Neural crest cell (in vitro differentiated cells): Measurements from ENCODE around the gene CD6. TPM values are rescaled to one million over a fixed set of nuclear protein-coding genes. Genes with fewer than 3 reads are reported as not detected.

ENCODE experiments used
- DNase-seq: peaks from one replicate; pipeline ENCODE4 v3.0.0; 2021; ENCODE audit warnings: low read depth, mixed read lengths, low spot score
- H3K27ac Mint-ChIP-seq: one replicate; pipeline ENCODE4 v1.8.0; 2021; ENCODE audit warnings: mild to moderate bottlenecking, mixed read lengths; ENCODE audit not compliant: unreplicated experiment
- H3K27me3 Mint-ChIP-seq: 2 replicates; pipeline ENCODE4 v1.8.0; 2021; ENCODE audit warnings: low read depth, mild to moderate bottlenecking, mixed read lengths
- H3K36me3 Mint-ChIP-seq: 2 replicates; pipeline ENCODE4 v1.8.0; 2021; ENCODE audit warnings: low read depth, mild to moderate bottlenecking, mixed read lengths
- H3K4me1 Mint-ChIP-seq: 2 replicates; pipeline ENCODE4 v1.8.0; 2021; ENCODE audit warnings: mixed read lengths
- H3K4me3 Mint-ChIP-seq: one replicate; pipeline ENCODE4 v1.8.0; 2021; ENCODE audit warnings: mild to moderate bottlenecking, mixed read lengths
- H3K9me3 Mint-ChIP-seq: 2 replicates; pipeline ENCODE4 v1.8.0; 2021; ENCODE audit warnings: mixed read lengths
- CTCF ChIP-seq: fragments of 200-600 bp; sonication (generic); conservative IDR thresholded peaks from 2 replicates; pipeline ENCODE4 v1.5.0; 2021; ENCODE audit warnings: antibody characterized with exemption, mild to moderate bottlenecking
- total RNA-seq: library from RNA; stranded (reverse); gene quantifications from 2 replicates; pipeline ENCODE4 v1.2.1, GENCODE V29; 2021

CD6 gene
- total RNA-seq, 1 donor from 2014 or later = 0.30 TPM

GRCh38 chr11:60978546-60979380 is 7.3 kb downstream of the CD6 start:
- Mint-ChIP-seq H3K27me3 (no peaks in the 10 kb centered on the region), H3K4me1 (peaks cover 26% of the 10 kb centered on the region), H3K9me3 (no peaks in the 10 kb centered on the region), H3K27ac (no peak overlapping the region), H3K36me3 (no peaks in the 10 kb centered on the region), H3K4me3 (no peak overlapping the region)
- TF ChIP-seq CTCF = no peak
- no peak for DNase-seq

GRCh38 chr11:60981515-60981914 is 10.0 kb downstream of the CD6 start:
- Mint-ChIP-seq H3K9me3 (no peaks in the 10 kb centered on the region), H3K36me3 (no peaks in the 10 kb centered on the region), H3K27me3 (peaks cover 3% of the 10 kb centered on the region), H3K27ac (no peak overlapping the region), H3K4me3 (no peak overlapping the region), H3K4me1 (peaks cover 4% of the 10 kb centered on the region)
- DNase-seq = no peak
- no peak for TF ChIP-seq CTCF

- no peak for DNase-seq
- H3K27ac Mint-ChIP-seq = no peak overlapping the region
- no peaks in the 10 kb centered on the region for H3K36me3 Mint-ChIP-seq
Measured at GRCh38 chr11:60982184-60982583, 10.7 kb downstream of the CD6 start.

GRCh38 chr11:60984149-60984548 is 12.7 kb downstream of the CD6 start:
- Mint-ChIP-seq H3K27ac (no peak overlapping the region), H3K27me3 (peaks cover 4% of the 10 kb centered on the region), H3K4me1 (no peaks in the 10 kb centered on the region), H3K4me3 (no peak overlapping the region), H3K9me3 (no peaks in the 10 kb centered on the region), H3K36me3 (no peaks in the 10 kb centered on the region)
- DNase-seq = no peak
- no peak for TF ChIP-seq CTCF

More at GRCh38 chr11:60982184-60982583, 10.7 kb downstream of the CD6 start:
- Mint-ChIP-seq H3K4me3 (no peak overlapping the region), H3K9me3 (no peaks in the 10 kb centered on the region), H3K27me3 (peaks cover 3% of the 10 kb centered on the region), H3K4me1 (no peaks in the 10 kb centered on the region)
- no peak for TF ChIP-seq CTCF

- Mint-ChIP-seq H3K4me1 (no peaks in the 10 kb centered on the region), H3K27me3 (peaks cover 9% of the 10 kb centered on the region), H3K9me3 (no peaks in the 10 kb centered on the region), H3K4me3 (no peak overlapping the region), H3K27ac (no peak overlapping the region), H3K36me3 (no peaks in the 10 kb centered on the region)
- no peak for TF ChIP-seq CTCF
- no peak for DNase-seq
Measured at GRCh38 chr11:60984636-60985035, 13.2 kb downstream of the CD6 start.
